ENCODE results near the gene SCAPER. TPM values are rescaled to one million over a fixed set of nuclear protein-coding genes. Genes with fewer than 3 reads are reported as not detected.

Gene SCAPER
- total RNA-seq, 1 experiment from 2014 or later = 7.4 TPM

- H3K27me3 Mint-ChIP-seq (ENCODE audit: low read depth) = peaks cover 97% of the 10 kb centered on the region
- H3K79me1 ChIP-seq (ENCODE audit: insufficient read depth, low read depth, low read length, poor library complexity, severe bottlenecking) = no peaks in the 10 kb centered on the region
- H3K79me2 ChIP-seq (ENCODE audit: insufficient read depth, low read length) = no peaks in the 10 kb centered on the region
- H3T11ph ChIP-seq (ENCODE audit: low read length) = no peak overlapping the region
- peaks cover 3% of the 10 kb centered on the region; the same call in 1 of the 2 replicates for H3K4me1 ChIP-seq (ENCODE audit: insufficient read depth, low read length)
- no peak overlapping the region for H3K27ac Mint-ChIP-seq
- H3K9ac ChIP-seq (ENCODE audit: extremely low read depth, insufficient read length, low read length) = no peak overlapping the region
- no CpG with 5 or more reads among the region's 20 CpGs for WGBS (ENCODE audit: extremely low coverage, insufficient read length, low lambda C conversion rate)
- no peak overlapping the region for H2BK12ac ChIP-seq (ENCODE audit: insufficient read length, low read depth, low read length)
- no peak overlapping the region for H2BK120ac ChIP-seq (ENCODE audit: low read depth, low read length, poor library complexity, severe bottlenecking)
- no peak overlapping the region for H4K8ac ChIP-seq (replicated peaks; ENCODE audit: insufficient read length, low read depth, low read length)
- peaks cover 7% of the 10 kb centered on the region for H3K23me2 ChIP-seq (ENCODE audit: insufficient read length, low read depth, low read length, poor library complexity, severe bottlenecking)
- H3K9me3 Mint-ChIP-seq = peaks cover 6 to 15% of the 10 kb centered on the region in 2 experiments; a peak in 4 of 5 replicates
- H2BK5ac ChIP-seq (ENCODE audit: insufficient read length, low read length) = no peak overlapping the region
- no peak for TF ChIP-seq CTCF (conservative IDR thresholded peaks at IDR 0.05)
- H4K91ac ChIP-seq (ENCODE audit: insufficient read length, low read depth, low read length) = no peak overlapping the region
- H3K9me3 ChIP-seq (ENCODE audit: control insufficient read depth, low read depth, low read length) = no peaks in the 10 kb centered on the region
- peak; percentile 43 for DNase-seq
- H3K23ac ChIP-seq (ENCODE audit: insufficient read length, low read depth, low read length) = no peak overlapping the region
- peaks cover 79% of the 10 kb centered on the region for H3K27me3 ChIP-seq (ENCODE audit: insufficient read depth, low read length)
- no peak overlapping the region for H3K56ac ChIP-seq (ENCODE audit: insufficient read length, low read depth, low read length)
- no peak overlapping the region for H3K14ac ChIP-seq (ENCODE audit: insufficient read depth, low read length)
- H3K4ac ChIP-seq (ENCODE audit: low read depth, low read length) = no peak overlapping the region
- no peak overlapping the region for H2AK5ac ChIP-seq (ENCODE audit: insufficient read length, low read length)
- H2AFZ ChIP-seq (ENCODE audit: low read length) = no peak overlapping the region
- H3K4me2 ChIP-seq (ENCODE audit: insufficient read depth, insufficient read length, low read length) = peak overlapping the region; percentile 51
- H4K5ac ChIP-seq (ENCODE audit: insufficient read length, low read depth, low read length) = no peak overlapping the region
- H4K20me1 ChIP-seq (ENCODE audit: control insufficient read depth, insufficient read depth, insufficient read length) = no peaks in the 10 kb centered on the region
- peak overlapping the region; percentile 29 to 78 for H3K4me3 Mint-ChIP-seq
- H2BK15ac ChIP-seq (ENCODE audit: low read depth, low read length) = no peak overlapping the region
- H3K36me3 Mint-ChIP-seq (ENCODE audit: insufficient read depth in 1 of 3, low read depth in 3 of 3) = peaks cover 0 to 2% (median 0%) of the 10 kb centered on the region in 3 experiments; a peak in 1 of 7 replicates
- H3K4me1 Mint-ChIP-seq = peaks cover 20 to 47% of the 10 kb centered on the region in 2 experiments
- no peak overlapping the region for H3K27ac ChIP-seq (ENCODE audit: insufficient read length, low read depth, low read length)
- no peak overlapping the region for H3K18ac ChIP-seq (ENCODE audit: insufficient read length, low read depth, low read length)
- no peak overlapping the region for H2BK20ac ChIP-seq (ENCODE audit: low read depth, low read length, poor library complexity, severe bottlenecking)
Observed at GRCh38 chr15:76342058-76342381, 563.1 kb downstream of the SCAPER start.

Measured in H9 (cell line).